Ishikawa (cell line): ENCODE results near the gene GJE1.

ENCODE experiments used
- CEBPB ChIP-seq: IDR thresholded peaks from 2 replicates; pipeline ENCODE4 v1.6.1; 2012
- EP300 ChIP-seq: IDR thresholded peaks from 2 replicates; pipeline ENCODE4 v1.6.1; 2012; ENCODE audit warnings: borderline replicate concordance
- FOXM1 ChIP-seq: IDR thresholded peaks from 2 replicates; pipeline ENCODE4 v1.6.1; 2012; ENCODE audit warnings: low read depth, borderline replicate concordance
- MAX ChIP-seq: IDR thresholded peaks from 2 replicates; pipeline ENCODE4 v1.6.1; 2012
- NFIC ChIP-seq: IDR thresholded peaks from 2 replicates; pipeline ENCODE4 v1.6.1; 2012
- RAD21 ChIP-seq: IDR thresholded peaks from 2 replicates; pipeline ENCODE4 v1.6.1; 2012; ENCODE audit warnings: low read depth
- TAF1 ChIP-seq: IDR thresholded peaks from 2 replicates; pipeline ENCODE4 v1.6.1; 2012; ENCODE audit warnings: low read depth, mild to moderate bottlenecking
- YY1 ChIP-seq: IDR thresholded peaks from 2 replicates; pipeline ENCODE4 v1.6.1; 2012; ENCODE audit warnings: low read depth
- ZBTB7A ChIP-seq: IDR thresholded peaks from 2 replicates; pipeline ENCODE4 v1.6.1; 2012; ENCODE audit warnings: low read depth
- TF ChIP-seq, protein P1 (sequence below): IDR thresholded peaks from 2 replicates; pipeline ENCODE4 v1.6.1; 2012; ENCODE audit warnings: low read depth, mild to moderate bottlenecking

DNA sequence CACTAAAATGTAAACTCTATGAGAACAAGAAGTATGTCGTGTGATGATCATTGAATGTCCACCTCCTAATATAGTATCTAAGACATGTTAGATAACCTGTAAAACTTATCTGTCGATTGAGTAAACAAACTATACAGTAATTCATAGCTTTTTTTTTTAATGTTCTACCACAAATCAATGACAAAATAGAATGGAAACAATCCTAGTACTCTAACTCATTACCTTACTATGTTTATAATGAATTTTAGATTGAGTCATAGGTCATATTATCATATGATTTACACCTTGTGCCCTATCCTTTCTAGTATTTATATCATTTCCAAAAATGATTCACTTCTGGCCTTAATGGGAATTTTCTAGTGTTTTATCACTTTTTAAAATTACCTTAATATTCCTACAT lies 20.5 kb downstream of the GJE1 start:
- TF ChIP-seq FOXM1 (no peak), CEBPB (no peak), ZBTB7A (no peak), MAX (no peak), RAD21 (no peak), EP300 (no peak), YY1 (no peak), TAF1 (no peak), NFIC (no peak)
- TF ChIP-seq, protein P1, sequence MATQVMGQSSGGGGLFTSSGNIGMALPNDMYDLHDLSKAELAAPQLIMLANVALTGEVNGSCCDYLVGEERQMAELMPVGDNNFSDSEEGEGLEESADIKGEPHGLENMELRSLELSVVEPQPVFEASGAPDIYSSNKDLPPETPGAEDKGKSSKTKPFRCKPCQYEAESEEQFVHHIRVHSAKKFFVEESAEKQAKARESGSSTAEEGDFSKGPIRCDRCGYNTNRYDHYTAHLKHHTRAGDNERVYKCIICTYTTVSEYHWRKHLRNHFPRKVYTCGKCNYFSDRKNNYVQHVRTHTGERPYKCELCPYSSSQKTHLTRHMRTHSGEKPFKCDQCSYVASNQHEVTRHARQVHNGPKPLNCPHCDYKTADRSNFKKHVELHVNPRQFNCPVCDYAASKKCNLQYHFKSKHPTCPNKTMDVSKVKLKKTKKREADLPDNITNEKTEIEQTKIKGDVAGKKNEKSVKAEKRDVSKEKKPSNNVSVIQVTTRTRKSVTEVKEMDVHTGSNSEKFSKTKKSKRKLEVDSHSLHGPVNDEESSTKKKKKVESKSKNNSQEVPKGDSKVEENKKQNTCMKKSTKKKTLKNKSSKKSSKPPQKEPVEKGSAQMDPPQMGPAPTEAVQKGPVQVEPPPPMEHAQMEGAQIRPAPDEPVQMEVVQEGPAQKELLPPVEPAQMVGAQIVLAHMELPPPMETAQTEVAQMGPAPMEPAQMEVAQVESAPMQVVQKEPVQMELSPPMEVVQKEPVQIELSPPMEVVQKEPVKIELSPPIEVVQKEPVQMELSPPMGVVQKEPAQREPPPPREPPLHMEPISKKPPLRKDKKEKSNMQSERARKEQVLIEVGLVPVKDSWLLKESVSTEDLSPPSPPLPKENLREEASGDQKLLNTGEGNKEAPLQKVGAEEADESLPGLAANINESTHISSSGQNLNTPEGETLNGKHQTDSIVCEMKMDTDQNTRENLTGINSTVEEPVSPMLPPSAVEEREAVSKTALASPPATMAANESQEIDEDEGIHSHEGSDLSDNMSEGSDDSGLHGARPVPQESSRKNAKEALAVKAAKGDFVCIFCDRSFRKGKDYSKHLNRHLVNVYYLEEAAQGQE = no peak
